Kidney tubule cell (primary cell): ENCODE measurements around the gene NPY4R2.
"Not testable (repeated sequence)": the region's sequence is repeated elsewhere in the genome, so short reads cannot be mapped to it uniquely, and the experiment has no call there.

ENCODE experiments used
- DNase-seq: peaks from one replicate; pipeline ENCODE4 v3.0.0-alpha.2; 2018; ENCODE audit warnings: low spot score

NPY4R2 gene, protein sequence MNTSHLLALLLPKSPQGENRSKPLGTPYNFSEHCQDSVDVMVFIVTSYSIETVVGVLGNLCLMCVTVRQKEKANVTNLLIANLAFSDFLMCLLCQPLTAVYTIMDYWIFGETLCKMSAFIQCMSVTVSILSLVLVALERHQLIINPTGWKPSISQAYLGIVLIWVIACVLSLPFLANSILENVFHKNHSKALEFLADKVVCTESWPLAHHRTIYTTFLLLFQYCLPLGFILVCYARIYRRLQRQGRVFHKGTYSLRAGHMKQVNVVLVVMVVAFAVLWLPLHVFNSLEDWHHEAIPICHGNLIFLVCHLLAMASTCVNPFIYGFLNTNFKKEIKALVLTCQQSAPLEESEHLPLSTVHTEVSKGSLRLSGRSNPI

DNA sequence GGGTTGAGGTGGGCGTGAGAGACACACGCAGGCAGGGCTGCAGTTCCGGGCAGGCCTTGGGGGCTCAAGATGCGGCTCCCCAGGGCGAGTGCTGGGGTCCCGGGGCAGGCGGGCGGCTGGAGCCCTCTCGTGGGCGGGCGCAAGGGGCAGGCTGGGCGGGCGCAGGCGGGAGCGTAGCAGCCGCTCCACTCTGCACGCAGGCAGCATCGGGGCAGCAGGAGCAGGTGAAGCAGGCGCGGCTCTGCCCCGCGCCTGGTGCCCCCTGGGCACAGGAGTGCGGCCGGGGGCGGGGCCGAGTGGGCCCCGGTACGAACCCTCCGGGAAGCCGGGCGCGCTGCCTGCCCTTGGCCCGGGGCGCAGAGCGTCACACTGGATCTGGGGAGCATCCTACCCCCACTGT lies at the start of gene NPY4R2:
NPY4R2 (plus strand) TSS at position 188 of the 400 bp plus-strand sequence. CDS start 3,326 bp downstream, outside the sequence.
- not testable (repeated sequence) for DNase-seq

DNA sequence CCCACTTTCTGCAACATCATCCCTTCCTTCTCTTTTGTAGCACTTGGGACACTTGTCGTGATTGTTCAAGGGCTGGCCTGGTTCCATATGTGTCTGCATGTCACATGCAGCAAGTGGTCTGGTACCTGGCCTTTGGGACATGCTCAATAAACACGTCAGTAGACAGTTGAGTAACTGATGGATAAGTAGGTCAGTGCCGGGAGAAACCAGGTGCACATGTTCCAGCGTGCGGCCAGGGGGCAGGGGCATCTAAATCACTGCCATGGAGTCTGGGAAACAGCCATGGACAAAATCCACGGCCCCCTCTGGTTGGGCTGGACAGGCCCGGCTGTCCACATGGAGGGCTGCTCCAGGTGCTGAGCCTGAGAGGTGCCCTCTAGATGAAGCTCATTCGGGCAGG lies 47.6 kb upstream of the NPY4R2 start:
- not testable (repeated sequence) for DNase-seq

DNA sequence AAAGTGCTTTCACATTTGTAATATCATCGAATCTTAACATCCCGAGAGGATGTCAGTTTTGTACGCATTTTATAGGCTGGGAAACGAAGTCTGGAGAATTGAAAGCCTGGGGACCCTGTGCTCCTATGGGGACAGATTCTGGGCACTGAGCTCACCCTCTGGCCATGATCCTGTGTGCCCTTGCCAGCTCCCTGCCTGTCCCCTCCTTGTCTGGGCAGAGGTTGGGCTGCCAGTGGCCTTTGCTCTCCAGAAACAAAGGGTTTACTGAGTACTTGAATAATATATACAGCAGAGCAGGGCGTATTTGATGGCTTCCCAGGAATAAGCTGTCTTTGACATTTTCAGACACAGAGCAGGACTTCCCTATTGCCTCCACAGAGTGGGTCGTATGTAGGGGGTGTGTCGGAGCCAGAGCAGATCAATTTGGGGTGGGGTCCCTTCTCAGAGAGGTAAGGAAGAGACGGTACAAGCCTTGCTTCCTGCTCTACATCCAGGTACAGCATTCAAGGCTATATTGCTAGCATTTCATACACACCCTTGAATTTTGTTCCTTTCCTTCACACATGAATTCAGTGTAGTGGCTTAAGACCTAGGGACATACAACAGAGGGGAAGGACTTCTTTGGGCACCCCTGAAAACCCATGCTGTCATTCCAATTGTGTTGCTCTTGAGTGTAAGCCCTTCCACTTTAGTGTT lies 46.8 kb upstream of the NPY4R2 start:
- not testable (repeated sequence) for DNase-seq

DNA sequence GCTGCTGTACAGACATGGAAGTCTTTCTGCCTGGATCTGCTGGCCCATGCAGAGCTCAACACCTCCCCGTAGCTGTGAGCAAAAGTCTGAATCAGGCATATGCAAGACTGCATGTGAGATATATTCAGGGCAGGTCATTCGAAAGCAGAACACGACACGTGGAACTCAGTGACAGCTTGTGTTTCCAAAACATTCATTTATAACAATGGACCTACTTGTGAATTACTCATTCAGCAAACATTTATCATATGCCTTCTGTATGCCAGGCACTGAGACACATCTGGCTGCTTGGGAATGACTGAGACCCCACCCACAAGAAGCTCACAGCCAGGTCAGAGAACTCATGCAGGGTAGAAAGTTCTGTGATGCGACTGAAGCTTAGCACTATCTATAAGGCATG lies 46.2 kb upstream of the NPY4R2 start:
- DNase-seq = not testable (repeated sequence)

DNA sequence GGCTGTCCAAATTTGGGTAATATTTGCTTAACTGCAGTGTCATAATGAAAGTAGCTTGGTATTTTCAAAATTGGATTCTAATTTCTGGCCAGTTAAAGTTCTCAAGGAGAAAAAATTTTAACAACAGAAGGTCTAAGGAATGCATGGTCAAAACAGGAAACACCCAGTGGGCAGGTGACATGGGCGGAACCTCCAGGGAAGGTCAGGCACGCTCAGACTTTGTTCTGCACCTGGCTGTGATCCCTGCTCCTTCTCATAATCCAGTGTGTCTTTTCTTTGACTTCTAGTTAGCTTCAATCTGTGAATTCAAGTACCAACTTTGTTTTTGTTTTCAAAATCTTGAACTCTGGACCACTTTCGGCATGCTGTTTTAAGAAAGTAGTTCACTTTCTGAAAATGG lies 34.2 kb upstream of the NPY4R2 start:
- DNase-seq = not testable (repeated sequence)

DNA sequence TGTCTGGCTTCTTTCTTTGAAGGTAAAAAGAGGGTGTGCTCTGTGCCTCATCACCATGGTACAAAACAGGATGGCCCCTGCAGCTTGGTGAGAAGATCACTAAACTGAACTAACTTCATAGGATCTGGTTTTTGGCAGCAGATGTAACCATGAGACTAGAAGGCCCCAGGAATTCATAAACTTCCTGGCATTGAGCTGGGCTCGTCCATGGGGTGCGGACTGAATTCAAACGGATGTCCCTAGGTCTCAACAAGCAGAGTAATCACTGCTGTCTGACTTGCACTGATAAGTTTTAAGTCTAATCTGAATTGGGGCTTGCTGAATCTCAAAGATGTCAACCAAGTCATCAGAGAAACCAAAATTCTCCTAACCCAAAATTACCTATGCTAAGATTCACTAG lies 33.5 kb upstream of the NPY4R2 start:
- DNase-seq = not testable (repeated sequence)

DNA sequence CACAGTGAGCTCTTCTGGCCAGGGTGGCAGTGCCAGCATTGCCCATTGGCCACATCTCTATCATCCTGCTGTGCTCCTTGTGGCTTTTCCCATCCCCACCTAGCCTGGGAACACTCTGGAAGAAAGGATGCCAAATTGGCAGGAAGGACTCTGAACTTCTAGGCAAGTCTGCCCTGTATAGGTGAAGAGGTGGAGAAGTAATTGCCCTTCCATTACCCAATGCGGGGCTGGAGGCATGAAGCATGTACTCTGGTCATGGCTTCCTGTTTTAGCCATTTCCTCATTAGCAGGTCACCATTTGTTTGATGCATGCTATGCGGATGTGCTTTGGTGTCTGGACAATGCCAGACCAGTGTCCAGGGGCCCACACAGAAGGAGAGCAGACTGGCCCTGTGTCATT lies 32.1 kb upstream of the NPY4R2 start:
- not testable (repeated sequence) for DNase-seq

DNA sequence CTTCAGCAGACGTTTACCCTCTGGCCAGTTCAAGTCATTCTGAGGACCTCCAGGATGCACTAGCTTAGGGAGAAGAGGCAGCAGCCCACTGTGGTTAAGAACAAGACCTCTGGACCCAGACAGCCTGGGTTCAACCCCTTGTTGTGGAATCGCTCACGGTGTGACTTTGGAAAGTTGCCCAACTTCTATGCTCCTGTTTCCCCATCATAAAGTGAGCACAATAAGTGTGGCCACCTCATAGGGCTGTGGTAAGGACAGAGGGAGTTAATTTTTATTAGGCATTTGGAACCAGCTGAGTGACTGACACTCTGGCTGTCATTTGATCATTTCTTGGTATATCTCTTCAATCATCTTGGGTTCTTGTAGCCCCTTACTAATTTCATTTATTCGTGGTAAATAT lies 31.6 kb upstream of the NPY4R2 start:
- not testable (repeated sequence) for DNase-seq

DNA sequence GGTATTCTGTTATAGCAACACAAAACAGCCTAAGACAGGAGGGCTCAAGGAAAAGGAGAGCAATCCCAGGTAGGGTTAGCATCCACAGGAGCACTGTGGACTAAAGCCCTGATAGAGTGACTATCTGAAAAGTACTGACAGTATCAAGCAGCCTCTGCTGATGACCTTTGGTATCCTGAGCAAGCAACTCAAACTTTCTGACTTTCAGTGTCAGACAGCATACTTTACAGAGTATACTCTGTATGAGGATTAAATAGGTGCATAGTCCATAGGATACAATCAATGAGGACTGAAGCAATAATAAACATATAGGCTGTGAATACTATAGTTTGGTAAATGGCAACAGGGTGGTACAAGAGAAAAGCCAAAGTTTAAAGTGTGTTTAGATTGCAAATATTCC lies 27.7 kb upstream of the NPY4R2 start:
- not testable (repeated sequence) for DNase-seq

DNA sequence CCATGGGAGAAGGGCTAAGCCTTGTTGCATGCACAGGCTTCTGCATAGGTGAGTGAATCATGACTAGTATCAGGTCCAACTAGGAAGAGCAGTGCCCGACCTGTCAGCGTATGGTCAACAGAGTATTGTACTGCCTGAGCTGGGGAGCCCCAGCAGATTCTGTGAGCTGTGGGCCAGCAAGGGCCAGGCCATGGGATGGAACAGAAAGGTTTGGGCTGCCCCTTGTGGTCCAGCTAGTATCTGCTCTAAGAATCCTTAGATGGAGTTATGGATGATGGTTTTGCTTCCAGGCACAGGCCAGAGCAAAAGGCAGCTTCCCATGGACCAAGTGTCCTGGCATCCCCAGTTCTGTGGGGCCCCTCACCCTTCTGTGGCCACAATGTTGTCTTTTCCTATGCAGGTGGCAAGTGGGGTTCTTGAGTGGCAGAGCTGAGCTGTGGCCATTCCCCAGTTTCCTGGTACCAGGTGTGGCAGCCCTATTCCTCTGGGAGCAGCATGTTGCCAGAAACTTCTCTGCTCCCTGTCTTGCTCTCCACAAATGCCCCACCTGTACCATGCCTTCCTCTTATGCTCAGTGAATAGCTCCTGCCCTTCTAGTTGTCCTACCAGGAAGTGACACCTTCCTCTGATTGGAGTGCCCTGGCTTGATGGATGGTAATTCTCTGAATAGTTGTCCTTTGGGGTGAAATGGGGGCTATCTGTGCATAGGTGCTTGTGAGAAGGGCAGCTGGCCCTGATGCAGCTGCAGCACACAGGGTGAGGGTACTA lies 25.8 kb upstream of the NPY4R2 start:
- DNase-seq = not testable (repeated sequence)

DNA sequence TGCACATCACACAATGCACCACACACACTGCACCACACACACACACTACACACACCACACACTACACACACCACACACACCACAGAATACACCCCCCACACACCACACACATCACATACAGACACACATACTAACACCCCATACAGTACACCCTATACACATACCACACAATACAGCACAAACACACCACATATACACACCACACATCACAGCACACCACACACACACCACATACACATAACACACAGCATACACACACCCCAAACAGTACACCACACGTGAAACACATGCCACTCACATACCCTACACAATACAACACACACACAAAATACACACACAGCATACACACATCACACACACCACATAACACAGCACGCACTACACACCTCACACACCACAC lies 23.9 kb upstream of the NPY4R2 start:
- not testable (repeated sequence) for DNase-seq

DNA sequence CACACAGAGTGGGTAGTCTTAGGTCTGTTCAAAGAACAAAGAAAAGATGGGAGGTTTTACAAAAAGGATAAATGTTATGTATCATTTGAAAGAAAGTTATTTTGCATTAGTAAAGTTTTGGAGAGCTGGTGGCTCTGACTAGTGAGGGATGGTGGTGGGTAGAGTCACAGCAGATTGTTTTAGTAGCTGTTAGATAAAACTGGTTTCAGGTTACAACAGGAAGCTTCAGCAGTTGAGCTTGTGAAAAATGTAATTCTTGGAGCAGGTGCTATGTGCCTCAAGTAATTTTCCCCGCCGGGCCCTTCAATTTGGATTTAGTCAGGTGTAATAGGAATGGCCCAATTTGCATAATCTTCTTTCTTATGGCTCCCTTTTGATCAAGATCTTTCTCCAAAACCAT lies 20.6 kb upstream of the NPY4R2 start:
- DNase-seq = not testable (repeated sequence)

DNA sequence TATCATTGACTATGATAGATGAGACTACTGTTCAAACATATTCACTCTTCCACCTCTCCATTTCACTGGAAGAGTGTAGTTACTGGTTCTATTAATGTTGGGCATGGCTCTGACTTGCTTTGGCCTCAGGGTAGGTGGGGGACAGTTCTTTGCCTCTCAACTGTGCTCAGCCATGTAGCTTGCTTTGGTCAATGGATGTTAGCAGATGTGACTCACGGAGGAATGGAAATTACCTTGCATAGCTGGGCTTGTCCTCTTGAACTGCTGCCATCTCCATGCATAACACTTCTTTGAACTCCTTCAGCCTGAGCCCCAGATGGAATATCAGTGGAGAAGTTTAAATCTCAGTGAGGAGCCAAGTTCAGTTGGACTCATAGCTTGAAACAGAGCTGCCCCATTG lies 9.1 kb upstream of the NPY4R2 start:
- not testable (repeated sequence) for DNase-seq

DNA sequence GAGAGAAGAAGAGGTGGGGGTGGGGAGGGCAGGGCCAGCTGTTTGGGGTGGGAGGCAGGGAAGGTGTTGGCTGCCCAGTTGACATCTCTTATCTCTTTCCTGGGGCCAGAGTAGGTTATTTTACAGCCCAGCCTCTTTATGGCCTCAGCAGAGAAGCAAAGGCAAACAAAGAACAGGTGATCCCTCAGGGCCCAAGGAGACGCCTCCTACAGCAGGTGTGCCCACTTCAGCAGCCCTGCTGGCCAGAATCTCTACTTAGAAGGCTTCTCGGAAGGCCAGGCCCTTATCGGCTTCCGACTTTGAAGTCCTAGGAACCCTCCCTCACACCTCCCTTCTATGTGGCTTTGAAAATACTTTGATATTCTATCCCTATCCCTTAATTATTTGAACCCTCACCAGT lies 8.0 kb upstream of the NPY4R2 start:
- DNase-seq = not testable (repeated sequence)

DNA sequence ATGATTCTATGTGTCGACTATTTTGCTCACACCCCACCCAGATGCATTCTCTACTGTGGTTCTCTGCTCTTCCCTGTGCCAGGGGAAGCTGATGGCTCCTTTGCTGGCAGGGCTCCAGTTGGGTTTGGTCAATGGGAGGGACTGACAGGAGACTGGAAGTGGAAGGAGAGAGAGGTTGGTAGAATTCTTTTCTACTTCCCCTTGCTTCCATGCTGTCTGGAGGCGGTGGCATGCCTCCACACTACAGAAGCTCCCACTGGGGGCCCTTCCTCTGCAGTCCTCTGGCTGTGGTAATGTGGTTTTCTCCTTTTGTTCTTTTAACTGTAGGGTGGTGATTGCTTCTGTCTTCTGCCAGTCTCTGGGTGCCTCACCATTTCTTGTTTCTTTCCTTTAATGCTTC lies 4.4 kb upstream of the NPY4R2 start:
- DNase-seq = not testable (repeated sequence)

DNA sequence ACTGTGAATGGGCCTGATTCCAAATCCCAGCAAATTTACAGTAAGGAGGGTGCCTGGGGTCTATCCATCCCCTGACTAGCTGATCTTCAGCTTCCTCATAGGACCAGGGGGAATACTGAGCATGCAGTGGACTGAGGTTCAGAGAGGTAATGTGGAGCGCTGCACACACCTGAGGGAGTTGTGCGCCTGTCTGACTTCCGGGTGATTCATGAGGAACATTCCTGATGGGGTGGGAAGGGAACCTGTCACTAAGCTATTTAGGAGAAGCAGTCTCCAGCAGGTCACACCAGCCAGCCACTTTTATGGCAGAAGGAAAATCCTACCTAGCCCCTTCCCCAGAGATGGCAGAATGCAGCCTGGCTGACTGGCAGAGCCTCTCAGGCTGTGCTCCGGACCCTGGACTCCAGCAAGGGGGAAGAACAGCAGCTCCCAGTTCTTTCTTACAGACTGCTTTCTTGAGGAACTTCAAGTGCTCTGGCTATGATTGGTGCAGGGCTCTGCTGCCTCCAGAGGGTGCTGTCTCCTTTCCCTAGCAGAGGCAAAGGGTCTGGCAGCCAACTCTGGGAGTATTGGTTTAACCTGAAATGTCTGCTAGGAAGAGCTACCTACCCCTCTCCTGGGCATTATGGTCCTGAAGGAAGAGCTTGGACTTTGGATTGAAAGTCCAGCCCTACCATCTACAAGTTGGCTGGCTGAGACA lies 2.5 kb upstream of the NPY4R2 start:
- not testable (repeated sequence) for DNase-seq

DNA sequence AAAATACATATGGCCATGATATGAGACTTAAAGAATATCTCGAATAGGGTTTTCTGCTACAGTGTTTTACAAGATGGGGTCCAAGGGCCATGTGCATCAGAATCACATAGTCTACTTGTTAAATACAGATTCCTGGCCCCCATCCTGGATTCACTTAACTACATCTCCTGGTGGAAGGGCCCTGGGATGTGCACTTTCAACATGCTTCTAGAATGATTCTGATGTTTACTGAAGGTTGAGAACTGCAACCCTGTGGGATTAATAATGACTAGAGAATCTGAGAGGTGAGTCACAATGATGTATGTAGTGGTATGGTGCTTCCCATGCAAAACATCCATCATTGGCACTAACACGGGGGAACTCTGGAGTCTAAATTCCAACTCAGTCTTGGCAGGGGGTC lies 2.1 kb downstream of the NPY4R2 start:
- peak; percentile 55 for DNase-seq

DNA sequence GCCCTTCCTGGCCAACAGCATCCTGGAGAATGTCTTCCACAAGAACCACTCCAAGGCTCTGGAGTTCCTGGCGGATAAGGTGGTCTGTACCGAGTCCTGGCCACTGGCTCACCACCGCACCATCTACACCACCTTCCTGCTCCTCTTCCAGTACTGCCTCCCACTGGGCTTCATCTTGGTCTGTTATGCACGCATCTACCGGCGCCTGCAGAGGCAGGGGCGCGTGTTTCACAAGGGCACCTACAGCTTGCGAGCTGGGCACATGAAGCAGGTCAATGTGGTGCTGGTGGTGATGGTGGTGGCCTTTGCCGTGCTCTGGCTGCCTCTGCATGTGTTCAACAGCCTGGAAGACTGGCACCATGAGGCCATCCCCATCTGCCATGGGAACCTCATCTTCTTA lies 4.0 kb downstream of the NPY4R2 start:
- not testable (repeated sequence) for DNase-seq

DNA sequence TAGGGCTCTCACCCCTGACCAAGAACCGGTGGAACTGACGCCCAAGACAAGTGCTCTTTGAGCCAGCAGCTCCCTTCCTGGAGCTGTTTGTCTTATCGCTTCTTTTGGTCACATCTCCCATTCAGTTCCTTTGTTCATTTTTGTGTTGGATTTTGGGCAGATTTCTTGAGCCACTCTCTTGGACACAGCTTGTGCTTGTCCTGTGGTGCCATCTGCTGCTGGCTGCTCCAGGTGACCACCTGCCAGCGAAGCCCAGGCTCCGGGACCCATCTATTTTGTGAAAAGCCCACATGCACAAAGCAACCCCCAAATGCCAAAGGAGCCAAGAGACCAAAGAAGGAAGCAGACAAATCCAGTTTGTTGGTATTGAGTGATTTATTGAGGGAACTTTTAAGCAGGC lies 6.2 kb downstream of the NPY4R2 start:
- DNase-seq = not testable (repeated sequence)

DNA sequence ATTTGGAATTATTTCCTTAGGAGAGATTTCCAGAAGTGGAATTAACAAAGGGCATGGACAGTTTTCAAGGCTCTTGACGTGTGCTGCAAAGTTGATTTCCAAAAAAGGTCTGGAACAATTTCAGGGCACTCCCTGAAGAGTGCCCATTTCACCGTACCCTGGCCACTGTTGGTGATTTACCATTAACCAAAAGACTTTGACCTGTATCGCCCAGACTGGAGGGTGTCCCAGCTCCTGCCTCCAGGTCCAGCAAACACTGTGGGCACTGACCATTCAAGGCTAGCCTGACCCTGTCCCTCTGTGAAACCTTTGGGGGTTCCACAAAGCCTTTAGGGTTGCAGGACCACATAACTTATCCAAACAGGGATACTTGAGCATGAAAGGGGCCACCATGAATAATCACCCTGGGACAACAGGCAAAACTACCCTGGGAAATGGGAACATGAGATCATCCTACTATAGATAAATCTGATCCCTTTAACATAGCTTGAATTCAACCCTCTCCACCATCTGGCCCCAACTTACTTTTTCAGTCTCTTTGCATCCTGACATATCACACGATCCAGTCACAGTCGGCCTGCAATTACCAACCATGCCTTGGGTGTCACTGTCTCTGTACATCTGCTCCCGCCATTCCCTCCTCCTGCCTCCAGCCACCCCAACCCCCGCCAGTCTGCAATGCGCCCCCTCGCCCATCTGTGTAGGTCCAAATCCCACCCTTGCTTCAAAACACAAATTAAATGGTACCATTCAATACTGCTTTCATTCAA lies 8.9 kb downstream of the NPY4R2 start:
- not testable (repeated sequence) for DNase-seq

DNA sequence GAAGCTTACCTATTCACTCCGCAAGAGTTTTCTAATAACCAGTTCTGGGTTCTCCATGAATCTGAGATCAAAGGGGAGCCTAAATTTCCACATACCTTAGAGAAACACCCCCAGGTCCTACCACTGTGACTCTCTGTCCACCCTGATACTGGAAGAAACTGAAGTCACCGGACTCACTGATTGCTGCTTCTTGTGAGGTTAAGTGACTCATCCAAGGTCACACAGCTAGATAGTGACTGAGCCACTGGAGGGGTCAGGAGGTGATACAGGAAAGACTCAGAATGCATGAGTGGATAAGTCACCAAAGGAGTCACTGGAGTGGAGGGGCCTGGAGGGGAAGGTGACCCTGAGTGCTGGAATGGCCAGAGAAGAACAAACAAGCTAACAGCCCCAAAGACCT lies 9.8 kb downstream of the NPY4R2 start:
- DNase-seq = not testable (repeated sequence)
